Measurements from ENCODE around the gene GPN1. TPM values are rescaled to one million over a fixed set of nuclear protein-coding genes. Genes with fewer than 3 reads are reported as not detected.

Gene GPN1
- 36.9 and 51.8 TPM in 2 replicates for total RNA-seq

DNA sequence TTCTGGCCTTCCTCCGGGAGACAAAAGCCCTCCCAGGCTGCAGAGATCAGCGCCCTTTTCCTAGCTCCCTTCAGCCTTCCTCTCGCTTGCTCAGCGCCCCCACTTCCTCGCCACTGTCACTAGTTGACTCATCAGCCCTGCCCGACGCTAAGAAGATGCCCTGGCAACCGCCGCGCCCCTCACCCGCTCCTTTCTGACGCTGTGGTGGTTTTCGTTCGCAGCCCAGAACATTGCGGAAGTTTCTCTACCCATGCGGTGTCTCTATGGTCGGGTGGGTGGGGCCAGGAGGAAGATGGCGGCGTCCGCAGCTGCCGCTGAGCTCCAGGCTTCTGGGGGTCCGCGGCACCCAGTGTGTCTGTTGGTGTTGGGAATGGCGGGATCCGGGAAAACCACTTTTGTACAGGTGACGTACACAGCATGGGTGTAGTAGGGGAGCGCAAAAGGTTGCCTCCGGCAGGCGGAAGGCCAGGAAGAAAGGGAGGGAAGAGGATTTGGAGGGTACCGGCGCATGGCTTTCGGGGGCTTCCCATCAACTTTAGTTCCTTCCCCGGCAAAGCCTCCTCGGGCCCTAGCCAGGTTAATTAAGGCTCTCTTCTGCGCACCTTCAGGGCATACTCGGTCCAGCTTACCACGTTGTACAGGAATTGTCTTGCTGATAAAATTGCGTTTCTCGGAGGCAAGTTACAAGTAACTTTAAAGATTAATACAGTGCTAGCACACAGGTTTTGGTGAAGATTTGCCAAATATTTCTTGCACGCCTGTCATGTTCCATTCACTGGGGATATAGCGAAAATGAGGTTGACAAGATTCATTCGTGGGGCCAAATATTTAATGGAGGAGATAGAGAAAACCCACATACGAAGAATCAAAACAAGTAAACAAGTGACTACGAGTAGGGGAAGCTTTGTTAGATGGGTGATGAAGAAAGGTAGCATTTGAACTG lies at the start of gene GPN1, which contains the start of gene CCDC121:
Gene GPN1 (plus strand): TSS at position 284 of the 943 bp plus-strand sequence. CDS start 9 bp downstream, at position 293.
Gene CCDC121 (minus strand): TSS at position 246 of the 943 bp plus-strand sequence. CDS start 1,213 bp downstream, outside the sequence.

DNA sequence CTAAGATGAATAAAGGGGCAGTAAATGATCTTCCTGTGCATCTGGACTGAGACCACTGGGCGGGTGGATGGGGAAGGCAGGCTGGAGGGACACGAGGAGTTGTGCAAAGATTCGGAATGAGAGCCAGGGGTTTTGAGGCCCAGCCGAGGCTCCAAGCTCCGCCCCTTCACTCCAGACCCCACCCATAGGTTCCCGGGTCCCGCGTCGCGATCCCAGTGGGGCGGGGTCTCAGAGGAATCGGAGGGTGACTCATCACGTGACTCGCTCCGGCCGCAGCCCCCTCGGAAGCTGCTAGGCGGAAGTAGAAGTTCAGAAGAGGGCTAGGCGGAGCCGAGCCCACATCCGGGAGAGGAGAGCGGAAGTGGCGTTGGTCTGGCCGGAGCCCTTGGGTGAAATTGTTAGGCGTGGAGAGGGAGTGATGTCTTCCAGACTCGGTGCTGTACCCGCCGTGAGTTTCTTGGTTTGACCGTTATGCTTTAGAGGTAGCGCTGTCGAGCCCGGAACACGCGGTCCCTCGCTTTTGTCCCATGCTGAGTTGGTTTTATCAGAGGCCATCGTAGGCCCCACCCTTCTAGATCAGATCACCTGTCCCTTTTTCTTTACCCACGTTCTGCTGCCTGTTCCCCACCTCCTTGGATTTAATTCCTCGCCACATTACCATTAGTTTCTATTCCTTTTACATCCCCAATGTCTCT lies 46.0 kb upstream of the GPN1 start, which contains the start of gene ZNF512:
Gene ZNF512 (plus strand): TSS at position 348 of the 695 bp plus-strand sequence. CDS start 71 bp downstream, at position 419.

DNA sequence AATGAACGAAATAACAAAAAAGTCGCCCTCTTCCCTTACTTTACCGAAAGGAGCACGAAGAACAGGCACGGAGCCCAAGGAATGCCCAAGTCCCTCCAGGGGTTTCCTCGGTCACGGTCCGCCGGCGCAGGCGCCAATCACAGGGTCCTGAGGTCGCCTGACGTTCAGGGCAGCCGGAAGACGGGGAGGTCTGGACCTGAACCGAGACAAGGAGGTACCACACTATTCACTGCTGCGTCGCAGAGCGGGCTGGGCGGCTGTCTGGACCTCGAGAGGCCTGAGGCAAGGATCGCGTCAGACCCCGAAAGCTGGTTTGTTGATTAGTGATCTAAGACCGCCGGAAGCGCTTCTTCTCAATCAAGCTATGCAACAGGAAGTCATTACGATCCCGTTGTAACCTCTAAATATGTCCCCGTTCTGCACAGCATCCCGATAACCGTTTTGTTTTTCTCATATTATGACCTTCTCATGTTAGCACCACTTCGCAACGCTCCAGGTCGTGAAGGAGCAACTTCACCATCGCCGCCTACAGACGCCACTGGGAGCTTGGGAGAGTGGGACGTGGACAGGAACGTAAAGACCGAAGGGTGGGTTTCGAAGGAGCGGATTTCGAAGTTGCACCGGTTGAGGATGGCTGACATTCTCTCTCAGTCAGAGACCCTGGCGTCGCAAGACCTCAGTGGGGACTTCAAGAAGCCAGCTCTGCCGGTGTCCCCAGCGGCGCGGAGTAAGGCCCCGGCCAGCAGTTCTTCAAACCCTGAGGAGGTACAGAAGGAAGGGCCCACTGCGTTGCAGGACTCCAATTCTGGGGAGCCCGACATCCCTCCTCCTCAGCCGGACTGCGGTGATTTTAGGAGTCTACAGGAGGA lies 34.7 kb downstream of the GPN1 start, which contains the start of the genes SLC4A1AP and SUPT7L:
Gene SLC4A1AP (plus strand): TSS at position 605 of the 869 bp plus-strand sequence. CDS start 26 bp downstream, at position 631.
Gene SUPT7L (minus strand): TSS at position 330 of the 869 bp plus-strand sequence. CDS start 1,422 bp downstream, outside the sequence.

Other genes with a start within 250 kb of the GPN1 start
- gene ZNF513, start 248.3 kb upstream of the GPN1 start, total RNA-seq, result 4.5 and 8.9 TPM in 2 replicates
- 77.2 and 99.3 TPM in 2 replicates for gene PPM1G, start 219.5 kb upstream of the GPN1 start, total RNA-seq
- 67.1 and 95.7 TPM in 2 replicates for gene NRBP1, start 200.4 kb upstream of the GPN1 start, total RNA-seq
- gene KRTCAP3, start 186.7 kb upstream of the GPN1 start, total RNA-seq, result 28.0 and 28.6 TPM in 2 replicates
- gene IFT172, start 139.3 kb upstream of the GPN1 start, total RNA-seq, result 3.8 and 5.8 TPM in 2 replicates
- gene FNDC4, start 133.8 kb upstream of the GPN1 start, total RNA-seq, result 9.0 and 16.9 TPM in 2 replicates
- not detected in 2 replicates for gene GCKR, start 132.2 kb upstream of the GPN1 start, total RNA-seq
- 3.2 and 8.7 TPM in 2 replicates for gene ZNF512, start 46.0 kb upstream of the GPN1 start, total RNA-seq
- 0.85 and 1.9 TPM in 2 replicates for gene CCDC121, start within 50 bp of the GPN1 start, total RNA-seq
- 17.1 and 19.4 TPM in 2 replicates for gene SUPT7L, start 34.6 kb downstream of the GPN1 start, total RNA-seq
- gene SLC4A1AP, start 34.8 kb downstream of the GPN1 start, total RNA-seq, result 23.2 and 27.7 TPM in 2 replicates
- gene MRPL33, start 142.7 kb downstream of the GPN1 start, total RNA-seq, result 33.7 and 77.8 TPM in 2 replicates